ENCODE data around the gene PMM2. TPM values are rescaled to one million over a fixed set of nuclear protein-coding genes. Genes with fewer than 3 reads are reported as not detected.

PMM2 gene
- total RNA-seq, 1 experiment from 2014 or later, result 35.2 TPM

DNA sequence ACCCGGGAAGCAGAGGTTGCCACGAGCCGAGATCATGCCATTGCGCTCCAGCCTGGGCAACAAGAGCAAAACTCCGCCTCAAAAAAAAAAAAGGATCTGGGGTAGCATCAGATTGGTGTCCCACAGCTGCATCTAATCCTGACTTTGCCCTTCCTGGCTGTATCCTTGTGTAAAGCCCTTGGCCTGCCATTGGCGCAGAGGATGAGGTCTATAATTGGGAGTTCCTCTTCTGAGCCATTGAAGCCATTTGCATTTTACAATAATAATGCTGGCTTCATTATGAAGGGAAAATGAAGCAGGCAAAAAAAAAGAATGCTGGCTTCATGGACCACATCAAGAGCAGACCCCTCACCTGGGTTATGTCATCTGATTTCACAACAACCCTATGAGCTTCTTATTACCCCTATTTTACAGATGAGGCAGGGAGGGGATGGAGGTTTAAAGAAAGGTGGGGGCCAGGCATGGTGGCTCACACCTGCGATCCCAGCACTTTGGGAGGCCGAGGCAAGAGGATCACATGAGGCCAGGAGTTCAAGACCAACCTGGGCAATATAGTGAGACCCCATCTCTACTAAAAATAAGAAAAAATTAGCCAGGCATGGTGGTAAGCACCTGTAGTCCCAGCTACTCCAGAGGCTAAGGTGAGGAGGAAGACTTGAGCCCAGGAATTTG, 83.3 kb downstream of the PMM2 start:
- TF ChIP-seq, protein P1, sequence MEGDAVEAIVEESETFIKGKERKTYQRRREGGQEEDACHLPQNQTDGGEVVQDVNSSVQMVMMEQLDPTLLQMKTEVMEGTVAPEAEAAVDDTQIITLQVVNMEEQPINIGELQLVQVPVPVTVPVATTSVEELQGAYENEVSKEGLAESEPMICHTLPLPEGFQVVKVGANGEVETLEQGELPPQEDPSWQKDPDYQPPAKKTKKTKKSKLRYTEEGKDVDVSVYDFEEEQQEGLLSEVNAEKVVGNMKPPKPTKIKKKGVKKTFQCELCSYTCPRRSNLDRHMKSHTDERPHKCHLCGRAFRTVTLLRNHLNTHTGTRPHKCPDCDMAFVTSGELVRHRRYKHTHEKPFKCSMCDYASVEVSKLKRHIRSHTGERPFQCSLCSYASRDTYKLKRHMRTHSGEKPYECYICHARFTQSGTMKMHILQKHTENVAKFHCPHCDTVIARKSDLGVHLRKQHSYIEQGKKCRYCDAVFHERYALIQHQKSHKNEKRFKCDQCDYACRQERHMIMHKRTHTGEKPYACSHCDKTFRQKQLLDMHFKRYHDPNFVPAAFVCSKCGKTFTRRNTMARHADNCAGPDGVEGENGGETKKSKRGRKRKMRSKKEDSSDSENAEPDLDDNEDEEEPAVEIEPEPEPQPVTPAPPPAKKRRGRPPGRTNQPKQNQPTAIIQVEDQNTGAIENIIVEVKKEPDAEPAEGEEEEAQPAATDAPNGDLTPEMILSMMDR (conservative IDR thresholded peaks at IDR 0.05; ENCODE audit: low read depth, low read length), result no peak
- no peak for TF ChIP-seq EZH2phosphoT487 (IDR thresholded peaks at IDR 0.05; ENCODE audit: borderline replicate concordance, low read length)
- no peak for TF ChIP-seq EZH2 (IDR thresholded peaks at IDR 0.05; ENCODE audit: low read length, unreplicated experiment)
- Histone ChIP-seq H4K20me1 (ENCODE audit: low read length) (no peaks in the 10 kb centered on the region), H3K4me2 (ENCODE audit: low read length) (no peak overlapping the region), H2AFZ (ENCODE audit: low read length) (no peak overlapping the region), H3K9me3 (ENCODE audit: low read length) (no peaks in the 10 kb centered on the region), H3K4me3 (ENCODE audit: low read length) (no peak overlapping the region), H3K27me3 (ENCODE audit: low read length) (no peaks in the 10 kb centered on the region), H3K36me3 (ENCODE audit: low read depth, low read length) (no peaks in the 10 kb centered on the region), H3K79me2 (ENCODE audit: low read length) (no peaks in the 10 kb centered on the region), H3K9ac (ENCODE audit: low read length) (no peak overlapping the region), H3F3A (ENCODE audit: low read length, unreplicated experiment) (no peaks in the 10 kb centered on the region), H3K4me1 (ENCODE audit: insufficient read depth, low read length) (peaks cover 35% of the 10 kb centered on the region), H3K9me2 (replicated peaks; ENCODE audit: low read length) (no peaks in the 10 kb centered on the region), H3K27ac (ENCODE audit: low read length) (no peak overlapping the region)
- no TSS peak for BruUV-seq (replicated peaks)
- ATAC-seq (no peak), DNase-seq (no peak)
- ChIA-PET POLR2A (ENCODE audit: unreplicated experiment) (interaction anchor here (0.7 kb wide), 1 partner anchor 12 kb away, joined by 4 read pairs; no protein-coding TSS in a partner anchor), CTCF (interaction anchor here (1.0 kb wide), 1 partner anchor 10 kb away, joined by 6 read pairs; no protein-coding TSS in a partner anchor)
- intact Hi-C loops (cut with micrococcal nuclease), result loop anchor here (1.0 kb wide), 2 partner anchors 220 to 314 kb away; no protein-coding TSS in a partner anchor

DNA sequence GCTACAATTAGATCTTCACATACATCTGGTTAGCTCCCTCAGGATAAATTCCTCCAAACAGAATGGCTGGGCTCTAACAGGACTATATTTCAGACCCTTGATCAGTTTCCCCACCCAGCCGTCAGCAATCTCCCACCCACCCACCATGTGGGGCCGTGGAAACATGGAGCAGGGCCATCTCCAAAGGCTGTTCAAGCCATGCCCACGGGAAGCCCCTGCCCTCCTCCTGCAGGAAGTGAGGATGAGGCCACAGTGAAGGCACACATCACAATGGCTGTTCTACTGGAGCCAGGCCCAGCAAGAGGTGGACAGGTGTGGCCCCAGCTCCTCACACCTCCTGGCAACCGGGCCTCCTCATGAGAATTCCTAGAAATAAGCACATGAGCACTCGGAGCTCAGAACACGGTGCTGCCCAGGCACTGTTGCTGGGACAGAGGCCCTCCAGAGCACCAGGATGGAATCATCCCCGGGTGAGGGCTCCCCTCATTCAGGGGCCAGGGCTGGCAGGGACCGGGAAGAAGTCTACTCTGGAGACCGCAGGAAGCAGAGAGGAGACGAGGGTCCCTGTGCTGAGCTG, 84.5 kb downstream of the PMM2 start, which contains the start of gene LITAFD:
Gene LITAFD (plus strand): TSS at position 311 of the 577 bp plus-strand sequence. CDS start 2,005 bp downstream, outside the sequence.
- intact Hi-C loops (cut with micrococcal nuclease), result no loop called here
- POLR2A ChIA-PET (ENCODE audit: unreplicated experiment), result no interaction called here
- no peak within 1 kb of the TSS for H3K4me3 ChIP-seq (ENCODE audit: low read length)
- no peaks in the 10 kb centered on the region for H3K36me3 ChIP-seq (ENCODE audit: low read depth, low read length)
- no peaks in the 10 kb centered on the region for H3K9me2 ChIP-seq (replicated peaks; ENCODE audit: low read length)
- H4K20me1 ChIP-seq (ENCODE audit: low read length), result no peaks in the 10 kb centered on the region
- DNase-seq (no peak), ATAC-seq (no peak)
- H2AFZ ChIP-seq (ENCODE audit: low read length), result no peak within 1 kb of the TSS
- no peaks in the 10 kb centered on the region for H3K79me2 ChIP-seq (ENCODE audit: low read length)
- H3K9me3 ChIP-seq (ENCODE audit: low read length), result no peaks in the 10 kb centered on the region
- no peak within 1 kb of the TSS for H3K9ac ChIP-seq (ENCODE audit: low read length)
- no peak for TF ChIP-seq EZH2 (IDR thresholded peaks at IDR 0.05; ENCODE audit: low read length, unreplicated experiment)
- no peak for TF ChIP-seq EZH2phosphoT487 (IDR thresholded peaks at IDR 0.05; ENCODE audit: borderline replicate concordance, low read length)
- TF ChIP-seq, protein P1 (conservative IDR thresholded peaks at IDR 0.05; ENCODE audit: low read depth, low read length), result no peak
- CTCF ChIA-PET, result interaction anchor here (0.7 kb wide), 1 partner anchor 127 kb away, joined by 3 read pairs; no protein-coding TSS in a partner anchor
- H3K4me2 ChIP-seq (ENCODE audit: low read length), result no peak within 1 kb of the TSS
- H3F3A ChIP-seq (ENCODE audit: low read length, unreplicated experiment), result no peaks in the 10 kb centered on the region
- H3K27me3 ChIP-seq (ENCODE audit: low read length), result no peaks in the 10 kb centered on the region
- H3K27ac ChIP-seq (ENCODE audit: low read length), result no peak within 1 kb of the TSS
- no TSS peak for BruUV-seq (replicated peaks)
- peaks cover 46% of the 10 kb centered on the region for H3K4me1 ChIP-seq (ENCODE audit: insufficient read depth, low read length)
